SK-N-SH (cell line): ENCODE data around the gene VPS33A. TPM values are rescaled to one million over a fixed set of nuclear protein-coding genes. Genes with fewer than 3 reads are reported as not detected.

Source experiments
- CTCF ChIA-PET: fragments of 300-600, 350-600 bp; formaldehyde crosslinking; extraction: SDS; loops from one replicate; lab custom pipeline; 2021; lab: Yijun Ruan, JAX
- POLR2A ChIA-PET: fragments of 350-600 bp; sonication (Branson Sonifier 250); formaldehyde crosslinking; extraction: SDS; loops from one replicate; lab custom pipeline; 2020; ENCODE audit warnings: antibody characterized with exemption, inconsistent platforms; lab: Yijun Ruan, JAX
- DNase-seq: peaks from one replicate; pipeline ENCODE4 v3.0.0; 2012
- H2AFZ ChIP-seq: fragments of 200-600 bp; sonication (generic); 2 replicates; pipeline ENCODE4 v1.8.1; 2016; ENCODE audit warnings: antibody characterized with exemption, mild to moderate bottlenecking, low read depth
- H3F3A ChIP-seq: fragments of 200-600 bp; sonication (generic); replicated peaks from 2 replicates; pipeline ENCODE3; 2016; ENCODE audit warnings: antibody characterized with exemption, mild to moderate bottlenecking; ENCODE audit not compliant: insufficient read depth
- H3K27ac ChIP-seq, 2 experiments: fragments of 200-500 bp in 1 of 2; fragments of 200-600 bp in 1 of 2; sonication (Bioruptor generic) in 1 of 2; sonication (generic), shearing (Covaris generic) in 1 of 2; 2 replicates each; pipeline versions ENCODE4 v1.5.1 to v1.6.1; 2014 to 2016; ENCODE audit warnings: low read depth in 2 of 2, inconsistent platforms in 1 of 2, low read length in 1 of 2, mild to moderate bottlenecking in 1 of 2, mixed read lengths in 1 of 2
- H3K27me3 ChIP-seq: fragments of 200-600 bp; sonication (generic), shearing (Covaris generic); 2 replicates; pipeline ENCODE4 v1.6.1; 2016; ENCODE audit warnings: mixed run types; ENCODE audit not compliant: insufficient read depth
- H3K36me3 ChIP-seq, 2 experiments: fragments of 200-500 bp in 1 of 2; fragments of 200-600 bp in 1 of 2; sonication (Bioruptor generic) in 1 of 2; sonication (generic) in 1 of 2; replicated peaks in 1 of 2; 2 replicates each; pipeline versions ENCODE3 to v1.5.1; 2014 to 2016; ENCODE audit warnings: low read length in 1 of 2, mild to moderate bottlenecking in 1 of 2; ENCODE audit not compliant: insufficient read depth in 2 of 2, control insufficient read depth in 1 of 2
- H3K4me1 ChIP-seq, 2 experiments: fragments of 200-500 bp in 1 of 2; fragments of 200-600 bp in 1 of 2; sonication (Bioruptor generic) in 1 of 2; sonication (generic), shearing (Covaris generic) in 1 of 2; 2 replicates each; pipeline versions ENCODE4 v1.5.1 to v1.6.1; 2014 to 2016; ENCODE audit warnings: low read depth in 1 of 2, low read length in 1 of 2, mixed run types in 1 of 2; ENCODE audit not compliant: insufficient read depth in 2 of 2, control insufficient read depth in 1 of 2
- H3K4me2 ChIP-seq: fragments of 200-600 bp; sonication (generic), shearing (Covaris generic); 2 replicates; pipeline ENCODE4 v1.6.1; 2017; ENCODE audit warnings: mixed run types
- H3K4me3 ChIP-seq, 2 experiments: fragments of 200-500 bp in 1 of 2; fragments of 200-600 bp in 1 of 2; sonication (Bioruptor generic) in 1 of 2; sonication (generic), shearing (Covaris generic) in 1 of 2; 2 replicates each; pipeline versions ENCODE4 v1.5.1 to v1.8.1; 2014 to 2016; ENCODE audit warnings: low read depth in 2 of 2, inconsistent platforms in 1 of 2, low read length in 1 of 2, mild to moderate bottlenecking in 1 of 2, mixed read lengths in 1 of 2, moderate library complexity in 1 of 2
- H3K79me2 ChIP-seq: fragments of 200-600 bp; sonication (generic); 2 replicates; pipeline ENCODE4 v1.8.1; 2017; ENCODE audit warnings: mild to moderate bottlenecking; ENCODE audit not compliant: insufficient read depth
- H3K9ac ChIP-seq: fragments of 200-600 bp; sonication (generic); 2 replicates; pipeline ENCODE4 v1.6.1; 2017; ENCODE audit warnings: mixed run types
- H3K9me2 ChIP-seq: fragments of 200-600 bp; sonication (generic); 2 replicates; pipeline ENCODE4 v1.6.1; 2017; ENCODE audit warnings: mixed run types
- H3K9me3 ChIP-seq: fragments of 200-600 bp; sonication (generic); 2 replicates; pipeline ENCODE4 v1.6.1; 2017; ENCODE audit warnings: mixed run types, mild to moderate bottlenecking, moderate library complexity
- H4K20me1 ChIP-seq: fragments of 200-600 bp; sonication (generic); 2 replicates; pipeline ENCODE4 v1.6.1; 2017; ENCODE audit warnings: mild to moderate bottlenecking, mixed run types; ENCODE audit not compliant: insufficient read depth
- CHD2 ChIP-seq: fragments of 150-350 bp; IDR thresholded peaks from 2 replicates; pipeline ENCODE4 v1.6.1; 2018; ENCODE audit warnings: low read length; ENCODE audit not compliant: partially characterized antibody
- CTCF ChIP-seq: fragments of 200-600 bp; sonication (generic); IDR thresholded peaks from 2 replicates; pipeline ENCODE4 v1.6.1; 2017; ENCODE audit warnings: antibody characterized with exemption, mild to moderate bottlenecking, moderate library complexity
- ELF1 ChIP-seq: IDR thresholded peaks from 2 replicates; pipeline ENCODE4 v1.4.0; 2012
- EZH2phosphoT487 ChIP-seq: fragments of 200-600 bp; sonication (generic); IDR thresholded peaks from 2 replicates; pipeline ENCODE4 v1.6.1; 2017; ENCODE audit warnings: low read depth, mixed run types, mild to moderate bottlenecking, antibody characterized with exemption, moderate library complexity, borderline replicate concordance
- FOXJ3 ChIP-seq: sonication (generic); formaldehyde crosslinking; IDR thresholded peaks from 2 replicates; pipeline ENCODE4 v1.5.1; 2020; ENCODE audit warnings: mild to moderate bottlenecking, missing genetic modification reagents
- GABPA ChIP-seq: IDR thresholded peaks from 2 replicates; pipeline ENCODE4 v1.4.0; 2012; ENCODE audit warnings: low read depth, mild to moderate bottlenecking
- MAX ChIP-seq: IDR thresholded peaks from 2 replicates; pipeline ENCODE4 v1.4.0; 2012; ENCODE audit warnings: low read depth
- PBX3 ChIP-seq: IDR thresholded peaks from 2 replicates; pipeline ENCODE4; 2012
- POLR2AphosphoS5 ChIP-seq: IDR thresholded peaks from 2 replicates; pipeline ENCODE4 v1.6.1; 2012; ENCODE audit warnings: low read depth, low read length
- RAD21 ChIP-seq: IDR thresholded peaks from 2 replicates; pipeline ENCODE4 v1.6.1; 2012; ENCODE audit warnings: mild to moderate bottlenecking, low read length
- RCOR1 ChIP-seq: fragments of 150-350 bp; IDR thresholded peaks from 2 replicates; pipeline ENCODE4 v1.6.1; 2017; ENCODE audit warnings: antibody characterized with exemption, low read length
- RXRA ChIP-seq: IDR thresholded peaks from 2 replicates; pipeline ENCODE4 v1.4.0; 2012; ENCODE audit warnings: low read depth, mild to moderate bottlenecking, borderline replicate concordance
- SIN3A ChIP-seq: IDR thresholded peaks from 2 replicates; pipeline ENCODE4 v1.6.1; 2012; ENCODE audit warnings: low read depth, mild to moderate bottlenecking, low read length, moderate library complexity, borderline replicate concordance
- SMC3 ChIP-seq: IDR thresholded peaks from 2 replicates; pipeline ENCODE4 v1.6.1; 2012; ENCODE audit warnings: low read depth, low read length, improper control_type of control experiment
- TAF1 ChIP-seq: IDR thresholded peaks from 2 replicates; pipeline ENCODE4 v1.6.1; 2012; ENCODE audit warnings: low read depth, mild to moderate bottlenecking, low read length, moderate library complexity, borderline replicate concordance
- USF2 ChIP-seq: fragments of 150-350 bp; IDR thresholded peaks from 2 replicates; pipeline ENCODE4 v1.6.1; 2017; ENCODE audit warnings: antibody characterized with exemption, low read length, low read depth, borderline replicate concordance
- WGBS: methylation state at CpG from one replicate; pipeline ENCODE4 v1.1.6; 2017; ENCODE audit warnings: low lambda C conversion rate; 5-methylcytosine and 5-hydroxymethylcytosine counted together
- polyA plus RNA-seq, 3 experiments: library from polyadenylated mRNA; depleted of rRNA; stranded (reverse); fragments of >200 nt; gene quantifications; 2 replicates each; pipeline ENCODE4 v1.2.3, GENCODE V29; 2012
- TF ChIP-seq, protein P1 (sequence below): IDR thresholded peaks from 2 replicates; pipeline ENCODE4 v1.6.1; 2012; ENCODE audit warnings: mild to moderate bottlenecking, low read depth, low read length, moderate library complexity
- TF ChIP-seq, protein P2 (sequence below): fragments of 150-350 bp; IDR thresholded peaks from 2 replicates; pipeline ENCODE4 v1.6.1; 2016; ENCODE audit warnings: mild to moderate bottlenecking, low read depth, low read length

Gene VPS33A
- polyA plus RNA-seq, 1 of the 3 experiments (the other 2 are of a cell fraction), result 17.0 TPM

DNA sequence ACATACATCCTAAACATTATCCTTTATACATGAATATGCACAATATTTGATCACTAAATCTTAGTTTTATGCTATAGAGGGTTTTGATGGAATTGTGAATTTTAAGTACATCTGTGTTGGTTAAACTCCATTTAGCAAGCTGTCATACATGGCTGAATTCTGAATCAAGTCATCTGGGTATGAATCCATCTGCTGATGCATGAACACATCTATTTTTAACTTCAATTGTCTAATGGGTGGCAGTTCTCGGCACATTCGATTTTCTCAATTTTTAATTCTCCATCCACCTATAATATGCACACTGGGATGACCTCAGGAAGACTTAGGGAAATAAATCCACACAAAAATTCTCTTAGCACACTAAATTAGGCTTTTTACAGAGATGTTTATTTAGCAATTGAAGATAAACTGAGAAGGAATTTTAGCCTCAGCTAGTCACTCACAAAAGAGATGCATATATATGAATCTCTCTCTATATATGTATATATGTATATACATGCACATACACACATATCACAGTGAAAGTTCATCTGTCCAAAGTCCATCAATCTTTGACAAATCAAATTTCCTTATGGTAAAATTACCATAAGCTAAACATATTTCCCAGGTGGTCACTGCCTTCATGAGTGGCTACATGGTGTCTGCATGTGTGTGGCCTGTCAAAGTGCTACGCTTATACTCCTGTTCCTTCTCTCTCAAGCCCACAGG, 44.5 kb upstream of the VPS33A start:
- H4K20me1 ChIP-seq, result no peaks in the 10 kb centered on the region
- no peaks in the 10 kb centered on the region for H3K9me3 ChIP-seq
- H3K36me3 ChIP-seq, result peaks cover 21 to 29% of the 10 kb centered on the region in 2 experiments
- DNase-seq, result no peak
- peak overlapping the region; percentile 47 to 64; a peak in 3 of 4 replicates for H3K27ac ChIP-seq
- TF ChIP-seq, protein P1, sequence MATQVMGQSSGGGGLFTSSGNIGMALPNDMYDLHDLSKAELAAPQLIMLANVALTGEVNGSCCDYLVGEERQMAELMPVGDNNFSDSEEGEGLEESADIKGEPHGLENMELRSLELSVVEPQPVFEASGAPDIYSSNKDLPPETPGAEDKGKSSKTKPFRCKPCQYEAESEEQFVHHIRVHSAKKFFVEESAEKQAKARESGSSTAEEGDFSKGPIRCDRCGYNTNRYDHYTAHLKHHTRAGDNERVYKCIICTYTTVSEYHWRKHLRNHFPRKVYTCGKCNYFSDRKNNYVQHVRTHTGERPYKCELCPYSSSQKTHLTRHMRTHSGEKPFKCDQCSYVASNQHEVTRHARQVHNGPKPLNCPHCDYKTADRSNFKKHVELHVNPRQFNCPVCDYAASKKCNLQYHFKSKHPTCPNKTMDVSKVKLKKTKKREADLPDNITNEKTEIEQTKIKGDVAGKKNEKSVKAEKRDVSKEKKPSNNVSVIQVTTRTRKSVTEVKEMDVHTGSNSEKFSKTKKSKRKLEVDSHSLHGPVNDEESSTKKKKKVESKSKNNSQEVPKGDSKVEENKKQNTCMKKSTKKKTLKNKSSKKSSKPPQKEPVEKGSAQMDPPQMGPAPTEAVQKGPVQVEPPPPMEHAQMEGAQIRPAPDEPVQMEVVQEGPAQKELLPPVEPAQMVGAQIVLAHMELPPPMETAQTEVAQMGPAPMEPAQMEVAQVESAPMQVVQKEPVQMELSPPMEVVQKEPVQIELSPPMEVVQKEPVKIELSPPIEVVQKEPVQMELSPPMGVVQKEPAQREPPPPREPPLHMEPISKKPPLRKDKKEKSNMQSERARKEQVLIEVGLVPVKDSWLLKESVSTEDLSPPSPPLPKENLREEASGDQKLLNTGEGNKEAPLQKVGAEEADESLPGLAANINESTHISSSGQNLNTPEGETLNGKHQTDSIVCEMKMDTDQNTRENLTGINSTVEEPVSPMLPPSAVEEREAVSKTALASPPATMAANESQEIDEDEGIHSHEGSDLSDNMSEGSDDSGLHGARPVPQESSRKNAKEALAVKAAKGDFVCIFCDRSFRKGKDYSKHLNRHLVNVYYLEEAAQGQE, result no peak
- TF ChIP-seq GABPA (no peak), USF2 (no peak), FOXJ3 (CRISPR knock-in tag) (no peak), RAD21 (no peak), EZH2phosphoT487 (no peak), MAX (no peak), PBX3 (no peak), SIN3A (no peak), RXRA (no peak), POLR2AphosphoS5 (no peak), CTCF (no peak), ELF1 (no peak), TAF1 (no peak), CHD2 (no peak), RCOR1 (no peak), SMC3 (no peak)
- TF ChIP-seq, protein P2, sequence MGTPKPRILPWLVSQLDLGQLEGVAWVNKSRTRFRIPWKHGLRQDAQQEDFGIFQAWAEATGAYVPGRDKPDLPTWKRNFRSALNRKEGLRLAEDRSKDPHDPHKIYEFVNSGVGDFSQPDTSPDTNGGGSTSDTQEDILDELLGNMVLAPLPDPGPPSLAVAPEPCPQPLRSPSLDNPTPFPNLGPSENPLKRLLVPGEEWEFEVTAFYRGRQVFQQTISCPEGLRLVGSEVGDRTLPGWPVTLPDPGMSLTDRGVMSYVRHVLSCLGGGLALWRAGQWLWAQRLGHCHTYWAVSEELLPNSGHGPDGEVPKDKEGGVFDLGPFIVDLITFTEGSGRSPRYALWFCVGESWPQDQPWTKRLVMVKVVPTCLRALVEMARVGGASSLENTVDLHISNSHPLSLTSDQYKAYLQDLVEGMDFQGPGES, result no peak
- peaks cover 21% of the 10 kb centered on the region for H3F3A ChIP-seq
- no peak overlapping the region for H3K4me3 ChIP-seq
- H3K27me3 ChIP-seq, result no peaks in the 10 kb centered on the region
- CTCF ChIA-PET, result interaction anchor here (1.0 to 1.5 kb wide), 3 partner anchors 45 to 112 kb away, joined by 3 to 5 read pairs (median 3); partner anchors contain the start of gene CLIP1
- H2AFZ ChIP-seq, result no peak overlapping the region
- H3K4me1 ChIP-seq, result peaks cover 11 to 14% of the 10 kb centered on the region in 2 experiments; a peak in 3 of 4 replicates
- no peak overlapping the region for H3K4me2 ChIP-seq
- POLR2A ChIA-PET, result no interaction called here
- 84% methylated on average over 3 of the region's 3 CpGs for WGBS
- no peak overlapping the region for H3K9ac ChIP-seq
- H3K9me2 ChIP-seq, result no peaks in the 10 kb centered on the region
- H3K79me2 ChIP-seq, result no peaks in the 10 kb centered on the region
